Stimulated activated CD4-positive, alpha-beta T cell treated with anti-CD3 and anti-CD28 coated beads, Interleukin-1b, Interleukin-23, amount 100 ng/mL, for 48 hours (primary cell): ENCODE data around the gene FAM89A.
"Not testable (repeated sequence)": the region's sequence is repeated elsewhere in the genome, so short reads cannot be mapped to it uniquely, and the experiment has no call there.

Experiments
- DNase-seq: peaks from one replicate; pipeline ENCODE4 v3.0.0-alpha.2; 2020

The FAM89A gene

DNA sequence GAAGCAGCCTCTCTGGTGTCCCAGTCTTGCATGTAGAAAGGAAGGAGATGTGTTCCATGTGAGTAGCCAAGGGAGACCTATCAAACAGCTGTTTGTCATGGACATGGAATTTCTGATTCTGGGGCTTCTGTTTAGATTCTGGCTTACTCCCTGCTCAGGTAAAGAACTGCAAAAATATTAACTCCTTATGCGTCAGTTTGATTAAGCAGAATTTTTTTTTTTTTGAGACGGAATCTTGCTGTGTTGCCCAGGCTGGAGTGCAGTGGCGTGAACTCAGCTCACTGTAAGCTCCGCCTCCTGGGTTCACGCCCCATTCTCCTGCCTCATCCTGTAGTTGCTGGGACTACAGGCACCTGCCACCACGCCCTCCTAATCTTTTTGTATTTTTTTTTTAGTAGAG is 54.3 kb downstream of the FAM89A start:
- DNase-seq = no peak

DNA sequence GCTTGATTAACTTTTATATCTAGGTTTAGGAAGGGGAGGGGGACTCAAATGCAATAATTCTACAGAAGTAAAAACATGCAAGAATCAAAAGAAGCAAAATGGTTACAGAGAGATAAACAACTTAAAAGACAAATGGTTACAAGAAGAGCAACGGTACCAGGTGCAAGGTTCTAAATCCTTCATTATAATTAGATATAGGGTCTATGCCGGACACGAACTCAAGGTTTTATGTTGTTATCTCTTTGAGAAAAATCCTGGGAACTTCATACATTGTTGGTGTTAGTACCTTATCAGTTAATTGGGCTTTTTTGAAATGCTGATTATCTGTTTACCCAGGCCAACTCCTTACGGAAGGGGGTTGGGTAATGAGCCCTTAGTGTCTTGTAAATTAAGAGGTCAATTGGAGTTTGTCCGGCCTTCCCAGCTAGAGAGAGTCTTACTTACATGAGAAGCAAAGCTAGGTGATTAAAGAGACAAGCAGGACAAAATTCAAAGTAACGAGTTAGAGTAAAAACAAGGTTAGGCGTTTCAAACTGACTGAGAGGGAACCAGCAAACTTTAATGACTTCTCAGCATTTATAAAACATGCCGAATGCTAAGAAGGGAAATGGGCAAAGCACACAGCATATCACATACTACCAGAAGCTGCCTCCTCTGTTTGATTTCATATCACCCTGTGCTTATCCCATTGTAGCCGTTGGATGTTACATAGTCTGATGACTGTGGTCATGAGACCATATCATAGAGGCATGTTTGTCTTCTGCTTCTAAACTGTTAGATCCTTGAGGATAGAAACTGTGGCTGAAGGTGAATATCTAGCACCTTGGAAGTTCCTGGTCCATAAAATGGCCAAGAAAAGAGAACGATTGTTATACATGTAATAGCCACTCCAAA is 55.2 kb downstream of the FAM89A start:
- not testable (repeated sequence) for DNase-seq

DNA sequence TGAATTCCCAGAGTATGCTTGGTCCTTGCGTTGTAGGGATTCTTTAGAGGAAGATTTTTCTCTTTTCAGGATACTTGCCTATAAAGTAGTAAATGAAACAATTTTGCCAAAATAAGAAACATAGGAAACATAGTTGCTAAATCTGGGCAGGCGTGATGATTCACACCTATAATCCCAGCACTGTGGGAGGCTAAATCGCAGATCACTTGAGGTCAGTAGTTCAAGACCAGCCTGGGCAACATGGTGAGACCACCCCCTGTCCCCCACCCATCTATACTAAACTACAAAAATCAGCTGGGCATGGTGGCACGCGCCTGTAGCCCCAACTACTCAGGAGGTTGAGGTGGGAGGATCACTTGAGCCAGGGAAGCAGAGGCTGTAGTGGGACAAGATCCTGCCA is 56.2 kb downstream of the FAM89A start:
- DNase-seq = no peak

DNA sequence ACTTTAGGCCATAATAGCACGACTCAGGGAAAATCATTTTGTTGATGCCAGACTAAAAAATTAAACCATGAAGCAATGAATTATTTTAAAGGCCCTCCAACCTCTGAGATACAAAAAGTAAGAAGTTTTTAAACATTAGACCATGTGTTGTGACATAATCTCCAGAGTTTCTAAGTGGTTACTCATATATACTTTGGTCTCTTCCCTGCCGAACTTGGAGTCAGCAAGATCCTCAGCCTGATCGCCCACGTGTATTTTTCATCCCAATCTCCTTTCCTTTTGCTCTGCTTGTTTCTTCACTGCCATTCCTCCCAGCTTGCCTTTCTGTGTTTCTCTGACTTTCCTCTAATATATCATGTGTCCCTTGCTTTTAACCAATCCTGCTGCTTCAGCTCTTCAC is 57.4 kb downstream of the FAM89A start:
- no peak for DNase-seq

DNA sequence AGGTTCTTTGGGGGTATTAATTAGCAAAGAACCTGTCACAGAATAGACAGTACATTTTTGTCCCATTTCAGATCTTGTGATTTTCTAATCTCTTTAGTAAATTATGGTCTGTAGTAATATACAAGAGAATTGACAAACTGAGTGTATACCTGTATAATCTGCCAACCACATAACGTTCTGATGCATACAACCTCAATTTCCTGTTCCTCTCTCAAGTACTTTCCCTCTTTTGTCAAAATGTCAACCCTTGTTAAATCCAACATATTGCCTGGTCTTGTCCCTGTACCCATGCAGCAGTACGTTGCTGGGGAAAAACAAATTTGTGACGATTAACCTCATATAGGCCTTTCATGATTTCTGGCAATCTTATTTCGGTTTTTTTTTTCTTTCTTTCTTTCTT is 60.1 kb downstream of the FAM89A start:
- no peak for DNase-seq

DNA sequence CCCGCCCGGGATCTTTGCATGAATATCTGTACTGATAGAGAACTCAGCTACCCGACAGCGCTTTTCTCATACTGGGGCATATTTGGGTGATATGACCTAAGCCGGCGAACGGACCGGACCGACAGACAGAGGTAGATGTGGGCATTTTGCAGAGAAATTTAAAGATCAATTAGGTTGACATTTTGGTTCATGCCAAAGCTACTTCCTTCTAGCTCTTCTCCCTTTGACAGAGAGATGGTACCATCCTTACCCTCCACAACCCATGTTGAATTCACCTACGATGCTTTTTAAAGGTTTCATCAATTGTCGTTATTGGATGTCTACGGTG is 60.7 kb downstream of the FAM89A start:
- DNase-seq = no peak

GRCh38 chr1:230978491-230979388 is 61.3 kb downstream of the FAM89A start, which contains the start of the genes ARV1 and TTC13:
Gene ARV1, plus strand, starts transcription at chr1:230979094. Its CDS starts 12 bp downstream, at chr1:230979106.
Gene TTC13, minus strand, starts transcription at chr1:230978861. Its CDS starts 31 bp downstream, at chr1:230978830.
- peak; percentile 99 for DNase-seq

DNA sequence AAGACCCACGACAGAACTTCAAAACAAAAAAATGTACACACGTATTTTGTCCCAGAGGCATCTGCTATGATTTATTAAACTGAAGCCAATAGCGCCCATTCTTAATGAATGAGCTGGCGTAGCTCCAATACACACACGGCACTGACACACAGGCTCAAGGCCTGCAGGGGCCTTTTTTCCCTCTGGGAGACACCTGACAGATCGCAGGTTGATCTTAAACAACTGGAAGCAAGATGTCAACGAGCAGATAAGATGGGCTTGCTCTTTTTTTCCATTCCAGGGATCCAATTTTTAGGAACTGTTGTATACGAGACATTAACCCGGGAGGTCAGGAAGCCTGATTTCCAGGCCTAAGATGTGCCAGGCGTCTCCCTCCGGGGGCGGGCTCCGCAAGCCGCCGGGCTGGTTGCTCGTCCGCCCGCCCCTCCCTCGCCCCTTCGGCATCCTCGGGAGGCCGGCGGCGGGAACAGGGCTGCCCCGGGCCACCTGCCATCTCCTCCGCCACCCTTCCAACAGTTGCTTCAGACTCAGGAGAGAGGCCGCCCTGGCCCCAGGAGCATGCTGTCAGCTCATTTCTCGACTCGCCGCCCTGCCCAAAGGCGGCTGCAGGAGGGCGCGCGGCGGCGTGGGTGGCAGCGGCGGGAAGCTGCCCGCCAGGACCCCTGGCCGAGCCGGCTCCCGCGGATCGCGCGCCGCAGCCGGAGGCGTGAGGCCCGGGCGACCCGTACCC is 62.1 kb downstream of the FAM89A start:
- peak; percentile 26 for DNase-seq

DNA sequence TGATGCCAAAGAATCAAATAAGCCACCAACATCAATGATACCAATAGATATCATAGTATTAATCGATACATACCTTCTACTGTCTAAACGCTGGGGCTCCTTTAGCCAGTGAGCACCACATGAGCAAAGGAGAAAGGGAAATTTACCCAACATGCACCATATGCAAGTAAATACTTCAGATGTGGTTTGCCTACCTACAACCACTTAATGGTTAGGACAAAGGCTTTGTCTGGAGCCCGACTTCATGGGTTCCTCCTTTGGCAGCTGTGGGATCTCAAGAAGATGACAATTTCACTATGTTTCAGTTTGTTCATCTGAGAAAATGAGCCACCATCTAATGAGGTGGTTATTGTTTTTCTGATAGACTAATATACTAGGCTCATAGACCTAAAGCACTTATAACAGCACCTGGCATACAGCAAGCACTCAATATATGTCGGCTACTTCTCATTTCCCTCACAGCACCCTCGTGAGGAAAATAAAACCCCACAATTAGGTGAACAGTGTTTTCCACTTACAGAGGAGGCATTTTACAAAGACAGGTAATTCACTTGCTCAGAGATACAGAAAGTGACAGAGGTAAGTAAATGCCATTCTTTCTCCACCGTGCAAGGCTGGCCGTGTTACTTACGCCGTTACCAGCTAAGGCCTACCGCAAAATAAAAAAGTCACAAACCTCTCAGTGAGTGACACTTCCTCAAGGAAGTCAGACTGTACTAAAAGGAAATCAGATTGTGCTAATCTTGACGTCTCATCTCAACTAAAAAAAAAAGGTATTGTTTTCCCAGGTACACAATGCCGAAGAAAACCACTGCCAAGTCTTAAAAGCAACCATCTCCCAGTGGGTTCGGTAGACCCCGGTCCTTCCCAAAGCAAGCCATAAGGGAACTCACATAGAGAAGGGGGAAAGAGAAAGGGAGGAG is 63.0 kb downstream of the FAM89A start:
- peak; percentile 15 for DNase-seq

DNA sequence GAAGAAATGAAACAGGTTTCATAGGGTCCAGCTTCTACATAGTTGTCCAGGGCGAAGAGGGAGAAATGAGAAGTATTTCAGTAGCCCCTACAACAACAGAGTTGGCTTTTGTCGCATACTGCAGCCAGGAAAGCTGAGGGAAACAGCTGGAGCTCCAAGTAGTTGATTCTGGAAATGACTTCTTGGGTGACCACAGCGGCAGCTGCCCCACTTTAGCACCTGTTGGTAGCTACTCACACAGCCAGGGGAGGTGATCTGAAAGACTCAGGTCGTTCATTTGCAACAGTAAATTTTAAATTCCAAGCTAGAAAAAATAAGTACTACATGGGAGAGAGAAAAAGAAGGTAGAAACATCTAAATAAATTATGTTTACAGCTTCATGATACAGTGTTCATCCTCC is 63.7 kb downstream of the FAM89A start:
- no peak for DNase-seq

DNA sequence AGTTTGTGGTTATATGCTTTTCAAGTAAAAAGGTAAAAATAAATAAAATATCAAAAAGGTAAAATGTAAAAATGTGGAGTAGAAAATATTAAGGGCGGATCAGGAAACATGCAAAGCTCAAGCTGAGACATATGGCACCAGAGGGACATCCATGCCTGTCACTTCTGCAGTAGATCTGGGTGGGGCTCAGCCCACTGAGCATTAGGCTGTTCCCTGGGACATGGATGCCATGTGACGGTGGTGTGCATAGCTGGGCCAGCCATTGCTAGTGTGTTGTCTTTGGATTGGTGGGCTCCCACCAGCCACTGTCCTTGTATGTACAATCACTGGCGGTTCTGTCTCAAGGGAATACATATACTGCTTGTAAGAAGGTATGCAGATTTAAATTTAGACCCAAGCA is 64.4 kb downstream of the FAM89A start:
- DNase-seq = no peak

GRCh38 chr1:230972855-230973271 is 67.2 kb downstream of the FAM89A start:
- peak; percentile 68 for DNase-seq

GRCh38 chr1:230971771-230972170 is 68.3 kb downstream of the FAM89A start:
- DNase-seq = no peak

DNA sequence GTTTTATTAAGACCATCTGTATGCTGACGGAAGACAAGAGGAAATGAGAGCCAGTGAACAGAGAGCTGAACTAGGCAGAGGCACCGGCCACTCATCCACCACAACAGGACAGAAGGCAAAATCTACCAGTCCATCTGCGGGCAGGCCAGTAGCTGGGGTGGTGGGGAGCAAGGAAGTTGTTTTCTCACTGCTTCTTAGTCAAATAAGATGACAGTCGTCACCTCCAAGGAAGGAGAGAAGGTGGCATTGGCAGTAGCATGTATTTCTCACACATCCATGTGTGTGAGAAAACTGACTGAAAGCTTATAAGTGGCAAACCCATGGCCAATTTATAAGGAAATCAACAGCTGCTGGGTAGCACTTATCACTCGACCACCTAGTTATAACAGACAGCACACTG is 69.6 kb downstream of the FAM89A start:
- no peak for DNase-seq
